ENCODE data around the gene RELT. TPM values are rescaled to one million over a fixed set of nuclear protein-coding genes. Genes with fewer than 3 reads are reported as not detected.

The RELT gene
- total and polyA plus RNA-seq, 3 donors from 2014 or later = 6.2 to 8.6 (median 8.4) TPM

GRCh38 chr11:73439002-73439843, 63.0 kb downstream of the RELT start:
- Histone ChIP-seq H3K4me3 (no peak overlapping the region), H3K27ac (no peak overlapping the region), H3K36me3 (ENCODE audit: low read depth, missing control alignments) (no peaks in the 10 kb centered on the region), H3K27me3 (no peaks in the 10 kb centered on the region), H3K9me3 (no peaks in the 10 kb centered on the region), H3K4me1 (peaks cover 15% of the 10 kb centered on the region)
- no peak for DNase-seq
- intact Hi-C loops (cut with DNase I; ENCODE audit: low total_unique reads) = no loop called here
- TF ChIP-seq POLR2A (IDR thresholded peaks at IDR 0.05) (no peak), CTCF (IDR thresholded peaks at IDR 0.05) (no peak)
- whole genome bisulfite sequencing, 2 donors = 65 to 81% methylated on average over 5 of the region's 5 CpGs

GRCh38 chr11:73445980-73446379, 69.8 kb downstream of the RELT start:
- Histone ChIP-seq H3K27ac (no peak overlapping the region), H3K4me3 (no peak overlapping the region), H3K4me1 (no peaks in the 10 kb centered on the region), H3K9me3 (no peaks in the 10 kb centered on the region), H3K27me3 (no peaks in the 10 kb centered on the region), H3K36me3 (ENCODE audit: low read depth, missing control alignments) (no peaks in the 10 kb centered on the region)
- DNase-seq = no peak
- TF ChIP-seq CTCF (IDR thresholded peaks at IDR 0.05) = no peak
- no peak for TF ChIP-seq POLR2A (IDR thresholded peaks at IDR 0.05)
- intact Hi-C loops (cut with DNase I; ENCODE audit: low total_unique reads) = no loop called here

DNA sequence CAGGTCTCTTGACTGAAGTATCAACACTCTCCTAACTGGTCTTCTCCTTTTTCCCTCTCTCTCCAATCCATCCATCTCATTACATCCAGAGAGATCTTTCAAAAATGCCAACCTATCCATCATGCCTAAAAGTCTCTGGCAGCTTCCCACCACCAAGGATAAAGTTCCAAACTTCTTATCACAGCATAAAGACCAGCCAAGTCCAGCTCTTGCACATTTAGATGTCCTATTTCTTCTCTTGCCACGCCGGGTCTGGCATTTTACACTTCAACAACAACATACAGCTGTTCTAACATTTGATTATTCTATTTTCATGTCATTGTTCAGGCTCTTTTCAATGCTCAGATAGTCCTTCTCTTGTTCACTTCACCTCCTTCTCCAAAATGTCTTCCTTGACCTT, 70.6 kb downstream of the RELT start:
- no peak for DNase-seq
- Histone ChIP-seq H3K27me3 (no peaks in the 10 kb centered on the region), H3K4me3 (no peak overlapping the region), H3K9me3 (no peaks in the 10 kb centered on the region), H3K27ac (no peak overlapping the region), H3K36me3 (ENCODE audit: low read depth, missing control alignments) (no peaks in the 10 kb centered on the region), H3K4me1 (no peaks in the 10 kb centered on the region)
- TF ChIP-seq POLR2A (IDR thresholded peaks at IDR 0.05) (no peak), CTCF (IDR thresholded peaks at IDR 0.05) (no peak)
- WGBS, 2 donors = 86 to 89% methylated on average over 2 of the region's 2 CpGs
- intact Hi-C loops (cut with DNase I; ENCODE audit: low total_unique reads) = no loop called here

Other genes with a start within 250 kb of the RELT start
- 10 to 100 TPM; 65.9 to 69.6 TPM for gene FCHSD2, start 234.1 kb upstream of the RELT start, total RNA-seq
- 44.0 TPM for gene FCHSD2, start 234.1 kb upstream of the RELT start, polyA plus RNA-seq (ENCODE audit: insufficient read depth, low read depth, low replicate concordance)
- 1 to 10 TPM; 2.0 to 3.6 TPM for gene P2RY2, start 158.1 kb upstream of the RELT start, total RNA-seq
- 0.94 TPM for gene P2RY2, start 158.1 kb upstream of the RELT start, polyA plus RNA-seq (ENCODE audit: insufficient read depth, low read depth, low replicate concordance)
- under 1 TPM; 0.25 to 0.47 TPM for gene P2RY6, start 104.1 kb upstream of the RELT start, total RNA-seq
- 2.7 TPM for gene P2RY6, start 104.1 kb upstream of the RELT start, polyA plus RNA-seq (ENCODE audit: insufficient read depth, low read depth, low replicate concordance)
- gene ARHGEF17, start 68.1 kb upstream of the RELT start, total RNA-seq = 10 to 100 TPM; 50.1 to 58.5 TPM
- gene ARHGEF17, start 68.1 kb upstream of the RELT start, polyA plus RNA-seq (ENCODE audit: insufficient read depth, low read depth, low replicate concordance) = 29.4 TPM
- 10 to 100 TPM; 29.8 to 30.2 TPM for gene FAM168A, start 221.7 kb downstream of the RELT start, total RNA-seq
- gene FAM168A, start 221.7 kb downstream of the RELT start, polyA plus RNA-seq (ENCODE audit: insufficient read depth, low read depth, low replicate concordance) = 20.1 TPM

Data from testis (tissue), 3 donors.